HFF-Myc (cell line): ENCODE measurements around the gene COL18A1.
"Not testable (repeated sequence)": the region's sequence is repeated elsewhere in the genome, so short reads cannot be mapped to it uniquely, and the experiment has no call there.

ENCODE experiments used
- DNase-seq: peaks from one replicate; pipeline ENCODE4 v3.0.0-alpha.2; 2011; ENCODE audit warnings: low read depth; ENCODE audit errors: extremely low read depth
- H3K4me3 ChIP-seq: replicated peaks from 2 replicates; pipeline ENCODE4 v1.5.1; 2011; ENCODE audit warnings: low read depth, mild to moderate bottlenecking, control low read depth, low read length
- TF ChIP-seq, protein P1 (sequence below): IDR thresholded peaks from 2 replicates; pipeline ENCODE4 v1.5.1; 2012; ENCODE audit warnings: mild to moderate bottlenecking, low read depth, low read length, control low read depth; ENCODE audit errors: missing control alignments

The COL18A1 gene

GRCh38 chr21:45502006-45502345, 97.0 kb downstream of the COL18A1 start:
- TF ChIP-seq, protein P1, sequence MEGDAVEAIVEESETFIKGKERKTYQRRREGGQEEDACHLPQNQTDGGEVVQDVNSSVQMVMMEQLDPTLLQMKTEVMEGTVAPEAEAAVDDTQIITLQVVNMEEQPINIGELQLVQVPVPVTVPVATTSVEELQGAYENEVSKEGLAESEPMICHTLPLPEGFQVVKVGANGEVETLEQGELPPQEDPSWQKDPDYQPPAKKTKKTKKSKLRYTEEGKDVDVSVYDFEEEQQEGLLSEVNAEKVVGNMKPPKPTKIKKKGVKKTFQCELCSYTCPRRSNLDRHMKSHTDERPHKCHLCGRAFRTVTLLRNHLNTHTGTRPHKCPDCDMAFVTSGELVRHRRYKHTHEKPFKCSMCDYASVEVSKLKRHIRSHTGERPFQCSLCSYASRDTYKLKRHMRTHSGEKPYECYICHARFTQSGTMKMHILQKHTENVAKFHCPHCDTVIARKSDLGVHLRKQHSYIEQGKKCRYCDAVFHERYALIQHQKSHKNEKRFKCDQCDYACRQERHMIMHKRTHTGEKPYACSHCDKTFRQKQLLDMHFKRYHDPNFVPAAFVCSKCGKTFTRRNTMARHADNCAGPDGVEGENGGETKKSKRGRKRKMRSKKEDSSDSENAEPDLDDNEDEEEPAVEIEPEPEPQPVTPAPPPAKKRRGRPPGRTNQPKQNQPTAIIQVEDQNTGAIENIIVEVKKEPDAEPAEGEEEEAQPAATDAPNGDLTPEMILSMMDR, result no peak
- H3K4me3 ChIP-seq, result no peak overlapping the region
- no peak for DNase-seq

DNA sequence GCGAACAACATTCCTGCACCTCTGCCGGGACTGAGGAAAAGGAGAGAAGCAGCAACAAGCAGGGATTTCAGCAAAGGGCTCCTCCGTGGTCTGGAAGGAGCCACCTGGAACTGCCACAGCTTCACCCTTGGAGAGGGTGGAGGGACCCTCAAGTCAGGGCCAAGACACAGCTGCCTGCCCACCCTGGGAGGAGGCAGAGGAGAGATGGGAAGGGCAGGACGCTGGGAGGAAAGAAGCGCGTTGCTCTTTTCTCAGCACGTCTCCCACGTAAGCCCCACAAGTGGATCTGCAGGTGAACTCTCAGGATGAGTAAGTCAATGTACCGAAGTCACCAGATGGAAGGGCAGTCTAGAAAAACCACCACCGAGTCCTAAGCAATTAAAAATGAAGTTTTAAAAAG, 97.6 kb downstream of the COL18A1 start:
- no peak overlapping the region for H3K4me3 ChIP-seq
- TF ChIP-seq, protein P1, result no peak
- DNase-seq, result no peak

GRCh38 chr21:45503226-45503625, 98.3 kb downstream of the COL18A1 start:
- not testable (repeated sequence) for H3K4me3 ChIP-seq, DNase-seq

GRCh38 chr21:45504021-45504515, 99.1 kb downstream of the COL18A1 start:
- no peak for DNase-seq
- TF ChIP-seq, protein P1, result no peak
- H3K4me3 ChIP-seq, result no peak overlapping the region

GRCh38 chr21:45504516-45505415, 99.8 kb downstream of the COL18A1 start:
- TF ChIP-seq, protein P1, result no peak
- H3K4me3 ChIP-seq, result no peak overlapping the region
- DNase-seq, result no peak

- no peak for DNase-seq
- TF ChIP-seq, protein P1, result no peak
- no peak overlapping the region for H3K4me3 ChIP-seq
Measured at GRCh38 chr21:45505416-45506021, 100.6 kb downstream of the COL18A1 start.

GRCh38 chr21:45506241-45506817, 101.4 kb downstream of the COL18A1 start:
- no peak overlapping the region for H3K4me3 ChIP-seq
- no peak for DNase-seq
- TF ChIP-seq, protein P1, result no peak
